ENCODE measurements around the gene ZNF793.
A peak's percentile ranks its signal among the peaks of the same experiment; 100 is the strongest.

The ZNF793 gene

GRCh38 chr19:37506387-37507166, at the start of gene ZNF793:
Gene ZNF793 (plus strand): TSS chr19:37506939. CDS start chr19:37523440, 16,501 bp downstream.
- peak in 12 of 14 donors; percentile 58 to 89 (median 82) for DNase-seq

GRCh38 chr19:37466277-37466797, 40.4 kb upstream of the ZNF793 start:
- no peak for DNase-seq

GRCh38 chr19:37466798-37467607, 39.7 kb upstream of the ZNF793 start, which contains the start of gene ZNF569:
Gene ZNF569 (minus strand): TSS chr19:37467444. CDS start chr19:37444921, 22,523 bp downstream.
- DNase-seq, result peak; percentile 81 to 98 (median 88)

- DNase-seq, result no peak
Measured at GRCh38 chr19:37467608-37468090, 39.1 kb upstream of the ZNF793 start.

GRCh38 chr19:37468961-37469777, 37.6 kb upstream of the ZNF793 start, which contains the start of gene ZNF570:
Gene ZNF570 (plus strand): TSS chr19:37469356. CDS start chr19:37470355, 999 bp downstream.
- peak; percentile 60 to 92 (median 84) for DNase-seq

GRCh38 chr19:37470216-37470615, 36.5 kb upstream of the ZNF793 start:
- no peak for DNase-seq

- no peak for DNase-seq
Measured at GRCh38 chr19:37472165-37472564, 34.6 kb upstream of the ZNF793 start.

- DNase-seq, result no peak
Measured at GRCh38 chr19:37484406-37485168, 22.2 kb upstream of the ZNF793 start.

GRCh38 chr19:37492213-37492612, 14.5 kb upstream of the ZNF793 start:
- DNase-seq, result no peak

GRCh38 chr19:37505958-37506386, 767 bp upstream of the ZNF793 start:
- DNase-seq, result peak in 1 of 14 donors; percentile 22

GRCh38 chr19:37507167-37507464, 377 bp downstream of the ZNF793 start:
- DNase-seq, result no peak

- DNase-seq, result no peak
Measured at GRCh38 chr19:37511186-37511585, 4.4 kb downstream of the ZNF793 start.

GRCh38 chr19:37511821-37512220, 5.1 kb downstream of the ZNF793 start:
- no peak for DNase-seq

GRCh38 chr19:37513397-37513796, 6.7 kb downstream of the ZNF793 start:
- no peak for DNase-seq

- DNase-seq, result no peak
Measured at GRCh38 chr19:37519890-37520289, 13.2 kb downstream of the ZNF793 start.

GRCh38 chr19:37537391-37537947, 30.7 kb downstream of the ZNF793 start:
- no peak for DNase-seq

GRCh38 chr19:37551129-37551993, 44.6 kb downstream of the ZNF793 start:
- no peak for DNase-seq

GRCh38 chr19:37563518-37563917, 56.8 kb downstream of the ZNF793 start:
- DNase-seq, result no peak

GRCh38 chr19:37564624-37565369, 58.1 kb downstream of the ZNF793 start:
- DNase-seq, result no peak

All from C1 segment of cervical spinal cord (tissue), 14 donors.